Spleen (tissue), 11 donors: Measurements from ENCODE around the gene MGARP. TPM values are rescaled to one million over a fixed set of nuclear protein-coding genes. Genes with fewer than 3 reads are reported as not detected.

Source experiments
- DNase-seq: peaks from one replicate; pipeline ENCODE4 v3.0.0-alpha.2; 2020
- H3K27ac ChIP-seq, 8 donors: fragments of 200-600 bp; sonication (generic) in 7 of 8; 1 replicate in 4 of 8; 2 replicates in 4 of 8; pipeline versions ENCODE4 v1.5.0 to v1.8.0; 2016 to 2021; ENCODE audit warnings: inconsistent platforms in 4 of 8, mild to moderate bottlenecking in 4 of 8, moderate library complexity in 1 of 8
- H3K27me3 ChIP-seq, 7 donors: fragments of 200-600 bp; sonication (generic) in 6 of 7; replicated peaks in 1 of 7; 1 replicate in 4 of 7; 2 replicates in 3 of 7; pipeline versions ENCODE4 v1.5.0 to v1.8.0; 2016 to 2021; ENCODE audit warnings: inconsistent platforms in 3 of 7, mild to moderate bottlenecking in 1 of 7
- H3K36me3 ChIP-seq, 6 donors: fragments of 200-600 bp; sonication (generic) in 5 of 6; 1 replicate in 4 of 6; 2 replicates in 2 of 6; pipeline versions ENCODE4 v1.5.0 to v1.8.0; 2016 to 2021; ENCODE audit warnings: inconsistent platforms in 2 of 6
- H3K4me1 ChIP-seq, 6 donors: fragments of 200-600 bp; sonication (generic) in 5 of 6; 1 replicate in 3 of 6; 2 replicates in 3 of 6; pipeline versions ENCODE4 v1.5.0 to v1.8.0; 2016 to 2021; ENCODE audit warnings: inconsistent platforms in 3 of 6
- H3K4me3 ChIP-seq, 8 donors: fragments of 200-600 bp; sonication (generic) in 7 of 8; 1 replicate in 4 of 8; 2 replicates in 4 of 8; pipeline versions ENCODE4 v1.5.0 to v1.8.0; 2016 to 2021; ENCODE audit warnings: inconsistent platforms in 4 of 8, mild to moderate bottlenecking in 4 of 8, moderate library complexity in 2 of 8
- H3K9me3 ChIP-seq, 8 donors: fragments of 200-600 bp; sonication (generic) in 7 of 8; 1 replicate in 4 of 8; 2 replicates in 4 of 8; pipeline versions ENCODE4 v1.5.0 to v1.8.0; 2016 to 2021; ENCODE audit warnings: inconsistent platforms in 4 of 8
- POLR2A ChIP-seq, 3 donors: fragments of 450-650 bp; IDR thresholded peaks; one replicate each; pipeline ENCODE4 v1.5.1; 2017; ENCODE audit warnings: antibody characterized with exemption in 3 of 3, mild to moderate bottlenecking in 1 of 3
- POLR2AphosphoS5 ChIP-seq, 3 donors: sonication (generic); formaldehyde crosslinking; IDR thresholded peaks; one replicate each; pipeline ENCODE4 v1.5.1; 2017; ENCODE audit warnings: antibody characterized with exemption in 3 of 3
- WGBS, 5 donors: extraction: QIAGEN DNeasy Blood & Tissue Kit in 3 of 5; methylation state at CpG; one replicate each; pipeline versions ENCODE4 v1.1.5 to v1.1.7; 2013 to 2018; 5-methylcytosine and 5-hydroxymethylcytosine counted together
- intact Hi-C: fragments of 100-400 bp; cut with DNase I; formaldehyde crosslinking; loops from one replicate; pipeline ENCODE4 v1.15.0; 2023; ENCODE audit warnings: low total_unique reads
- polyA plus RNA-seq, 3 donors: library from polyadenylated mRNA; stranded (reverse); fragments of 200-250 nt; gene quantifications; one replicate each; pipeline ENCODE4 v1.2.1, GENCODE V29; 2013
- total RNA-seq, 7 donors: library from RNA; depleted of rRNA in 3 of 7; stranded (reverse); fragments of >200 nt in 3 of 7; fragmentation: NEBNext Ultra II Directional in 4 of 7; extraction: Animal tissue kit (Norgen Biotek cat#: 25700) in 4 of 7; gene quantifications; one replicate each; pipeline versions ENCODE4 v1.1.0 to v1.2.1, GENCODE V29; 2016 to 2021
- TF ChIP-seq, protein P1 (sequence below), 11 experiments: fragments of 200-600 bp in 7 of 11; fragments of 450-650 bp in 4 of 11; sonication (generic) in 4 of 11; IDR thresholded peaks in 8 of 11; conservative IDR thresholded peaks in 3 of 11; 1 replicate in 7 of 11; 2 replicates in 4 of 11; pipeline versions ENCODE4 v1.4.0 to v1.8.0; 2016 to 2021; ENCODE audit warnings: antibody characterized with exemption in 11 of 11, inconsistent platforms in 4 of 11, mild to moderate bottlenecking in 1 of 11
- donor health status: healthy with polysubstance abuse.
- donor health status: DM: no; HTN: no; CAD: no; lungs with moderate emphysema.
- donor health status: DM: no; HTN: no; CAD: no.
- donor health status: Bipolar disorder and iron deficiency.
- donor health status: healthy.
- donor health status: DM: no; HTN: no; CAD: no.
- donor health status: DM: yes; HTN: yes; CAD: no.

The MGARP gene
- total and polyA plus RNA-seq, 10 donors = 0.20 to 1.7 (median 0.50) TPM; not detected in 1

GRCh38 chr4:139295206-139295941 lies 15.3 kb upstream of the MGARP start:
- H3K9me3 ChIP-seq = no peaks in the 10 kb centered on the region
- H3K4me3 ChIP-seq = peak overlapping the region; percentile 41 to 96 (median 80)
- H3K27ac ChIP-seq = peak overlapping the region; percentile 54 to 93 (median 89)
- no peaks in the 10 kb centered on the region for H3K27me3 ChIP-seq
- intact Hi-C loops = loop anchor here (5.0 to 10.0 kb wide), 2 partner anchors 68 to 201 kb away; no protein-coding TSS in a partner anchor
- TF ChIP-seq POLR2A (IDR thresholded peaks at IDR 0.05) = no peak
- peak; percentile 85 to 93 (median 88) for TF ChIP-seq POLR2AphosphoS5 (IDR thresholded peaks at IDR 0.05)
- TF ChIP-seq, protein P1, sequence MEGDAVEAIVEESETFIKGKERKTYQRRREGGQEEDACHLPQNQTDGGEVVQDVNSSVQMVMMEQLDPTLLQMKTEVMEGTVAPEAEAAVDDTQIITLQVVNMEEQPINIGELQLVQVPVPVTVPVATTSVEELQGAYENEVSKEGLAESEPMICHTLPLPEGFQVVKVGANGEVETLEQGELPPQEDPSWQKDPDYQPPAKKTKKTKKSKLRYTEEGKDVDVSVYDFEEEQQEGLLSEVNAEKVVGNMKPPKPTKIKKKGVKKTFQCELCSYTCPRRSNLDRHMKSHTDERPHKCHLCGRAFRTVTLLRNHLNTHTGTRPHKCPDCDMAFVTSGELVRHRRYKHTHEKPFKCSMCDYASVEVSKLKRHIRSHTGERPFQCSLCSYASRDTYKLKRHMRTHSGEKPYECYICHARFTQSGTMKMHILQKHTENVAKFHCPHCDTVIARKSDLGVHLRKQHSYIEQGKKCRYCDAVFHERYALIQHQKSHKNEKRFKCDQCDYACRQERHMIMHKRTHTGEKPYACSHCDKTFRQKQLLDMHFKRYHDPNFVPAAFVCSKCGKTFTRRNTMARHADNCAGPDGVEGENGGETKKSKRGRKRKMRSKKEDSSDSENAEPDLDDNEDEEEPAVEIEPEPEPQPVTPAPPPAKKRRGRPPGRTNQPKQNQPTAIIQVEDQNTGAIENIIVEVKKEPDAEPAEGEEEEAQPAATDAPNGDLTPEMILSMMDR (IDR thresholded peaks at IDR 0.05 in 8 of 11, conservative IDR thresholded peaks at IDR 0.05 in 3 of 11) = peak; percentile 83 to 99 (median 97)
- H3K4me1 ChIP-seq = peaks cover 14 to 76% (median 42%) of the 10 kb centered on the region in 6 donors
- peaks cover 0 to 41% (median 27%) of the 10 kb centered on the region in 6 donors for H3K36me3 ChIP-seq
- DNase-seq = peak; percentile 100
- 0% methylated on average over 34 to 51 of the region's 51 CpGs for WGBS, 5 donors

DNA sequence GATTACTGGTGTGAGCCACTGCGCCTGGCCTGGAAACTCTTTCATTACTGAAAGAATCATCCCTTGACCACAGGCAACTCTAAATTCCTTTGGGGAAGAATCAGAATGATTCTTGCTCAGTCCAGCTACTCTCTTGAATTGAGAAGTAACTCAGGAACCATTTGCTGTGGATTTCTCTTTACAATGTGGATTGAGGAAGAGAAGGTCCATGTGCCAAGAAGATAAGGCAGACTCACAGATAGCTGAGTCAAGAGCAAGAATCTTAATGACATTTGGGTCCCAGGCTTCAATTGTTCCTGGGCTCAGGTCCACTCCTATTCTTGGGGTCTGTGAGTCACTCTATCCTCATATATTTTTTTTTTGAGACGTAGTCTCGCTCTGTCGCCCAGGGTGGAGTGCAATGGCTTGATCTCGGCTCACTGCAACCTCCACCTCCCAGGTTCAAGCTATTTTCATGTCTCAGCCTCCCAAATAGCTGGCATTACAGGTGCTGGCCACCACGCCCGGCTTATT lies 6.2 kb upstream of the MGARP start:
- intact Hi-C loops = no loop called here
- 95 to 98% (median 97%) methylated on average over 7 of the region's 7 CpGs for WGBS, 5 donors

DNA sequence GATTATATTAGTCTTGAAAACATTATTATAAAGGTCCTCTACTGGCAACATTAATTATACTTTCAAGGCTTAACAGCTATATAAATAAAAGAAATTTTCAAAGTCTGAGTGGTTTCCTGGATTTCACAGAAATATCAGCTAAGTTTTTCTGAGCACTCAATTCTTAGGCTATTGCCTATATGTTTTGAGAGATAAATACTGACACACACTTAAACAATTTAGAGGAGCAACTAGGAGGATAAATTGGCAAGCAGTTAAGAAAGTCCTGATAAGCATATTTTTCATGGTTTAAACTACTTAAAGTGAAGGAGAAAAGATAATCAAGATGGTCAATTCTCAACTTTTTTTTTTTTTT lies 2.7 kb upstream of the MGARP start:
- H3K4me3 ChIP-seq = no peak overlapping the region
- peaks cover 14 to 24% (median 19%) of the 10 kb centered on the region in 6 donors for H3K4me1 ChIP-seq
- no peak overlapping the region for H3K27ac ChIP-seq
- H3K36me3 ChIP-seq = peaks cover 0 to 13% (median 0%) of the 10 kb centered on the region in 6 donors
- DNase-seq = no peak
- no peak for TF ChIP-seq POLR2A (IDR thresholded peaks at IDR 0.05)
- no peak for TF ChIP-seq POLR2AphosphoS5 (IDR thresholded peaks at IDR 0.05)
- TF ChIP-seq, protein P1 (IDR thresholded peaks at IDR 0.05 in 8 of 11, conservative IDR thresholded peaks at IDR 0.05 in 3 of 11) = no peak
- peaks cover 0 to 15% (median 11%) of the 10 kb centered on the region in 8 donors for H3K9me3 ChIP-seq
- H3K27me3 ChIP-seq = peaks cover 0 to 34% (median 29%) of the 10 kb centered on the region in 7 donors
- intact Hi-C loops = no loop called here

More for the DNA sequence above, 6.2 kb upstream of the MGARP start:
- no peak for DNase-seq
- Histone ChIP-seq H3K27me3 (no peaks in the 10 kb centered on the region), H3K9me3 (peaks cover 0 to 15% (median 11%) of the 10 kb centered on the region in 8 donors), H3K4me3 (no peak overlapping the region), H3K4me1 (no peaks in the 10 kb centered on the region), H3K27ac (no peak overlapping the region), H3K36me3 (peaks cover 0 to 48% (median 29%) of the 10 kb centered on the region in 6 donors)
- TF ChIP-seq, protein P1 (IDR thresholded peaks at IDR 0.05 in 8 of 11, conservative IDR thresholded peaks at IDR 0.05 in 3 of 11) = no peak
- TF ChIP-seq POLR2A (IDR thresholded peaks at IDR 0.05) = no peak
- no peak for TF ChIP-seq POLR2AphosphoS5 (IDR thresholded peaks at IDR 0.05)

- Histone ChIP-seq H3K4me3 (no peak overlapping the region), H3K36me3 (peaks cover 0 to 8% (median 0%) of the 10 kb centered on the region in 6 donors), H3K4me1 (peaks cover 14 to 24% (median 19%) of the 10 kb centered on the region in 6 donors), H3K27ac (no peak overlapping the region), H3K27me3 (peaks cover 0 to 39% (median 32%) of the 10 kb centered on the region in 7 donors), H3K9me3 (peaks cover 0 to 15% (median 11%) of the 10 kb centered on the region in 8 donors)
- 69 to 83% (median 81%) methylated on average over 7 of the region's 7 CpGs for WGBS, 5 donors
- intact Hi-C loops = no loop called here
- TF ChIP-seq POLR2AphosphoS5 (IDR thresholded peaks at IDR 0.05) (no peak), POLR2A (IDR thresholded peaks at IDR 0.05) (no peak)
- TF ChIP-seq, protein P1 (IDR thresholded peaks at IDR 0.05 in 8 of 11, conservative IDR thresholded peaks at IDR 0.05 in 3 of 11) = no peak
- DNase-seq = no peak
Observed at GRCh38 chr4:139282065-139282720, 2.2 kb upstream of the MGARP start.
